Astrocyte of the cerebellum (primary cell): ENCODE data around the gene PDE4D.
A peak's percentile ranks its signal among the peaks of the same experiment; 100 is the strongest.

Source experiments
- DNase-seq: peaks from one replicate; pipeline ENCODE4 v3.0.0-alpha.2; 2011; ENCODE audit warnings: low read depth
- H3K4me3 ChIP-seq: 2 replicates; pipeline ENCODE4 v1.5.1; 2011; ENCODE audit warnings: mild to moderate bottlenecking, low read depth, low read length, moderate library complexity
- in situ Hi-C: cut with HindIII; loops from 2 replicates; pipeline ENCODE4 v1.10.0; 2017; ENCODE audit warnings: low sequenced_read_pairs
- TF ChIP-seq, protein P1 (sequence below): IDR thresholded peaks from 2 replicates; pipeline ENCODE4 v1.5.1; 2012; ENCODE audit warnings: low read length, low read depth, moderate library complexity, mild to moderate bottlenecking; ENCODE audit errors: missing control alignments

Gene PDE4D

DNA sequence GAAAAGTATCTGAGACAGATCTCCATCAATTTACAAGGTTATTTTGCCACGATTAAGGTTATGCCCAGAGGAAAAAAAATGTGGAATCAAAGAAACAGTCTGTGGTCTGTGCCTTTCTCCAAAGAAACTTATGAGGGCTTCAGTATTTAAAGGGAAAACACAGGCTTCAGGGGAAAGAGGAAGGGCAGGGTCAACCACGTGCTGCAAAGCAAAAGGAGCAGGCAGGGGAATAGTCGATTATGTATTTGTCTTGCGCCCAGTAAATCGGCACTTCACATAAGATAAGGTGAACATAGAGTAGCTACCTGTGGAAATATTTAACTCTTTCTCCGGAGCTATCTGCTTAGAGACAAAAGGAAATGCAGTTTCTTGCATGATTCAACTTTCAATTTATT, 967.0 kb downstream of the PDE4D start:
- DNase-seq, result no peak
- TF ChIP-seq, protein P1, sequence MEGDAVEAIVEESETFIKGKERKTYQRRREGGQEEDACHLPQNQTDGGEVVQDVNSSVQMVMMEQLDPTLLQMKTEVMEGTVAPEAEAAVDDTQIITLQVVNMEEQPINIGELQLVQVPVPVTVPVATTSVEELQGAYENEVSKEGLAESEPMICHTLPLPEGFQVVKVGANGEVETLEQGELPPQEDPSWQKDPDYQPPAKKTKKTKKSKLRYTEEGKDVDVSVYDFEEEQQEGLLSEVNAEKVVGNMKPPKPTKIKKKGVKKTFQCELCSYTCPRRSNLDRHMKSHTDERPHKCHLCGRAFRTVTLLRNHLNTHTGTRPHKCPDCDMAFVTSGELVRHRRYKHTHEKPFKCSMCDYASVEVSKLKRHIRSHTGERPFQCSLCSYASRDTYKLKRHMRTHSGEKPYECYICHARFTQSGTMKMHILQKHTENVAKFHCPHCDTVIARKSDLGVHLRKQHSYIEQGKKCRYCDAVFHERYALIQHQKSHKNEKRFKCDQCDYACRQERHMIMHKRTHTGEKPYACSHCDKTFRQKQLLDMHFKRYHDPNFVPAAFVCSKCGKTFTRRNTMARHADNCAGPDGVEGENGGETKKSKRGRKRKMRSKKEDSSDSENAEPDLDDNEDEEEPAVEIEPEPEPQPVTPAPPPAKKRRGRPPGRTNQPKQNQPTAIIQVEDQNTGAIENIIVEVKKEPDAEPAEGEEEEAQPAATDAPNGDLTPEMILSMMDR, result no peak

DNA sequence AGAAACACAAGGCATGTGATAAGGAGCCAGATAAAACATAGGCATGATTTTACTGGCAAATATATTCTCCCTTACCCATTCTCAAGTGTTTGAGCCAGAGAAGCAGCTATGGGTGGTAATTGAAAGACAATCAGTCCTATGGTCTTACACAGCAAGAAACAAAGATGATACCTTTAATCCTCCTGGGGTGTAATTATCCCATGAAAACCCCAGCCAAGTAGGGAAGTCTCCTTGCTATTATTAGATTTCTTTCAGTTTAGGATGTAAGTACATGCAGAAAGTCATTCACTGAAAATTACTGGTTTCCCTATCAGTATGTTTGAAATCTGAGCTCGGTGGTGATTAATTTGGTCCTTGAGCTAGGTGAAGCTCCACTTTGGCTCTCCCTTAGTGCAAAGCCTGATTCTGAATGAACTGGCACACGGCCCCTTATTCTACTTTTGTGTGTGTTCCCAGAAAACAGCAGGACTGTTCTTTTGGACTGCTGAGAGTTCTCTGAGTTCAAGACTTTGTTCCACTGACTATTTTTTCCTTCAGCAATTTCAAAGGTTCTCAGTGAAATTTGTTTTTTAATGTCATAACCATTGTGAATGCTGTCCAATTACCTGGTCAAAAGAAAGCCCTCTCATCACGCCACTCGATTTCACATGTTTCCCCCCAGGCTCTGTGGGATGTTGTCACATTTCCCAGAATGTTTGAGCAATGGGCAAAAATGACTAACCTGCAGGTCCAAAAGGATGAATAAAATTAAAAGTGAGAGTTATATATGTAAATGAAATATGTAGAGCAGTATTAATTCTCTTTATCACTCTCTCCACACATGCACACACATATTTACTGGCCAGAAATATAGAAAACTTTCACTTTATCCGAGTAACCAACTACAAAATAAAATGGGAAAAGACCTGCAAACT, 967.6 kb downstream of the PDE4D start:
- peak; percentile 84 for DNase-seq

More for the DNA sequence above, 967.0 kb downstream of the PDE4D start:
- in situ Hi-C loops, result no loop called here
- no peak overlapping the region for H3K4me3 ChIP-seq

DNA sequence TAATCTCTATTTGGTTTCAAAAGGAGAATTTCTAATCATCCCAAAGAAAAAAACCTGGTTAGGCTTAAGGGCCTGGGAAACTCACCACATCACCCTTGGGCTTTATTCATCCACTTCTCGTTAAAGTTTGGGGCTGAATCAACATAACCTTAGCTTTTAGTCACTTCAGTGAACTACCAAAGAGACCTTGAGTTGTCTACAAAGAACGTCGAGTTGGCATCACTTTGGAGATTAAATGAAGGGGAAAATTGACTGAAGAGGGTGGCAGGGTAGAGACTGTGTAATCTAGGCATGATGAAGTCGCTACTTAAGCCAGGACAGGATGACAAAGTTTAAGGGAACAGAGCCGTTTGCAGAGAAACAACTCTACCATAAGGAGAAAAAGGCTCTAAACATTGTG, 969.2 kb downstream of the PDE4D start:
- TF ChIP-seq, protein P1, result no peak
- in situ Hi-C loops, result no loop called here
- DNase-seq, result no peak

More for the DNA sequence above, 967.6 kb downstream of the PDE4D start:
- in situ Hi-C loops, result no loop called here
- TF ChIP-seq, protein P1, result no peak
- no peak overlapping the region for H3K4me3 ChIP-seq

DNA sequence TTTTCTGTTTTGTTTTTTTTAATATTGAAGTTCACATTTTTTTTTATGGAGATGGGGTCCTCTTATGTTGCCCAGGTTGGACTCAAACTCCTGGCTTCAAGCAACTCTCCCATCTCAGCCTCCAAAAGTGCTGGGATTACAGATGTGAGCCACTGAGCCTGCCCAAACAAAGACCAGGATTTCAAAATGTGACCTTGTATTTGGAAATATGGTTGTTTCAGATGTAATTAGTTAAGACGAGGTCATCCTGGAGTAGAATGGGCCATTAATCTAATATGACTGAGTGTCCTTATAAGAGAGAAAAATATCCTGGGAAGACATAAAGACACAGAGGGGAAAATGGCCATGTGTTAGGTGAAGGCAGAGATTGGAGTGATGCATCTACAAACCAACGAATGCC, 970.2 kb downstream of the PDE4D start:
- H3K4me3 ChIP-seq, result no peak overlapping the region
- TF ChIP-seq, protein P1, result no peak
- in situ Hi-C loops, result no loop called here
- no peak for DNase-seq

More for the DNA sequence above, 969.2 kb downstream of the PDE4D start:
- no peak overlapping the region for H3K4me3 ChIP-seq

DNA sequence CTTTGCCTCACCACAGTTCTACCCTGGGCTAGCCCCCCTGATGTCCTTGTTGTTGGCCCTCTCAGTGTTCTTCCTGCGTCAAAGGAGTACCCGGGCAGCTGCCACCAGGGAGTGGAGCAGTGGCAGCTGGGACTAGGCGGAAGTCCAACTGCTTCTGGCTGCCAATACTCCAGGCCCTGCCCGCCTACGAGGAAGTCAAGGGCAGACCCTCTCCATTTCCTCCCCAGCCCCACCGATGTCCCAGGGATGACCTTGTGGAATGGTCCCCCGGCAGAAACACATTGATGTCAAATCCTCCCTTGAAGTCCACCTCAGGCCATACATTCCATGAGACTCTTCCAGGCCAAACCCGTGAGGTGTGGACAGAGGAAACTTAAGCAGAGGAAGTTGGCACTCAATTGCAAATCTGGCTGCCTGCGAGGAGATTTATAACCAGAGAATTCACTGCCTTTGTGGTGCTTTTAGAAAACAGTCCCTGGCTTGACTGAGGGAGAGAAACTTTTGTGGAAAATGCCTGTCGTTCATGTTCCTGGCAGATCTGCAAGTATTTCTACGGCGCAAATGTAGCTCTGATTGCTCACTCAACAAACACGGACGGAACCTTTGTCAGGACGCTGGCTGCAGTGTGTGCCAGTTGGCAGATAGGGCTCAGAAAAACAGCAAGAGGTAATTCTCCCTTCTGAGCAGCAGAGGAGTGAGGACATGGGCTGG, 970.9 kb downstream of the PDE4D start:
- TF ChIP-seq, protein P1, result peak; percentile 2
- no peak overlapping the region for H3K4me3 ChIP-seq
- DNase-seq, result peak; percentile 80
- in situ Hi-C loops, result no loop called here

DNA sequence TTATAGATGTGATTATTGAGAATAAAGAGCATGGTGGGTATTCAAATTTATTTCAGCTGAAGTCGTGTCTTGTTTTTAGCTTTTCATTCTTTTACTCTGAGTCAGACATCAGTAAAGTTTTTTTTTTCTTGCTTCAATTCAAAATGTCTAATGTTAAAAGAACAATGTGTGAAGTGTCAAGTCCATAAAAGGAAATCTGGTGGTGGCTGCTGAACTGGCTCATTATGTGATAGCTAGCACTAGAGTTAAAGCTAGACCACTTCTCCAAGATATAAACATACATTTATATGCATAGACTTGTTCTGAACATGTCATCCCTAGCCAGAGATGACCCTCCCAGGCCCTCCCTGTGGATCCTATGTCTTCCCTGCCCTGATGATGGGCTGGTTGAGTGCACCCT, 972.4 kb downstream of the PDE4D start:
- no peak overlapping the region for H3K4me3 ChIP-seq
- TF ChIP-seq, protein P1, result no peak
- in situ Hi-C loops, result no loop called here
- no peak for DNase-seq
